Cardiac septum (tissue), 1 donor: ENCODE measurements around the gene XPC. TPM values are rescaled to one million over a fixed set of nuclear protein-coding genes. Genes with fewer than 3 reads are reported as not detected.
"Not testable (repeated sequence)": the region's sequence is repeated elsewhere in the genome, so short reads cannot be mapped to it uniquely, and the experiment has no call there.

ENCODE experiments used
- DNase-seq: peaks from one replicate; pipeline ENCODE4 v3.0.0-alpha.2; 2020; ENCODE audit warnings: low spot score
- intact Hi-C: fragments of 100-400 bp; cut with DNase I; formaldehyde crosslinking; loops from one replicate; pipeline ENCODE4 v1.14.0; 2022
- long read RNA-seq: library from polyadenylated mRNA; unstranded; transcript quantifications from one replicate; pipeline ENCODE4 v2.0.0, GENCODE V29; 2021
- total RNA-seq: library from RNA; stranded (reverse); fragmentation: NEBNext Ultra II Directional; extraction: Animal tissue kit (Norgen Biotek cat#: 25700); gene quantifications from one replicate; pipeline ENCODE4 v1.2.1, GENCODE V29; 2021
- donor health status: DM: no; HTN: no; CAD: no.

The XPC gene
- 16.7 TPM for total RNA-seq
- long read RNA-seq, transcript XPC-201 (16 exons, 3,832 nt): major isoform, 13 of 40 reads
- long read RNA-seq, partial matches to known transcripts: 21 of 40 reads
- long read RNA-seq, other reads (novel, unspliced or antisense): 6 of 40 reads

DNA sequence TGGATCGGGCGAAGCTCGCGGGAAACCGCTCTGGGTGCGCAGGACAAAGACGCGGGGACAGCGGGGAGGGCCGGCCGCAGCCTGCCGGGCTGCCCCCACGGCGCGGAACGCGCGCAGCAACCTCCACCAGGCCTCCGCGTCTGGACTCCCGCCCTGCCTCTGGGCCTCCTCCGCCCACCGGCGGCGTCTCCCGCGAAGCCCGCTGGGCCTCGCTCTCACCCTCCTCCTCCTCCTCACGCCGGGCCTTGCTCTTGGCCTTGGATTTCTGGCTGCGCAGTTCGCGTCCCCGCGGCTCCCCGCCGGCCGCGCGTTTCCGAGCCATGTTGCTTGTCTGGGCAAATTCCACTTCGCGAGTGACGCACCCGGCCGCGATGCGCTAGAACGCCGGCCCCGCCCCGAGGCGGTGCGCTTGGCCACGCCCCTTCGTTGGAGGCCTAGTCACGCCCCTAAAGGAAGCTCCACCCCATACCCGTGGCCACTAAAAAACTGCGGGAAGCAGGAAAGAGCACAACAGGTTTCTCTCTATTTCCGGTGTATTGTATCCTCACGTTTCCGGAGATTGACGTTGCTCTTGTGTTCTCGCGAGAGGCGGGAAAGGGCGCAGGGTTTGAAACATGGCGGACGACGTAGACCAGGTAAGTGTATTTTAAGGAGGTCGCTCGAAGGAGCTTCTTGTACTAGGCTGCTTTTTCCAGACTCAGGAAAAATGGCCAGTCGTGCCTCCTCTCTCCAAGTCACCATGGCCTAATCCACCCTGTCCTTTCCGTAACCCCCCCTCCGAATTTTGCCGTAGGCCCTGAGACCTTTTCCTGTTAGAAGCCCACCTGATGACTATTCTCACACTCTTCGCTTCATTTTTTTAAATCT is at the start of gene XPC, which contains the start of gene LSM3:
TSS of gene XPC (minus strand) at position 355 of the 867 bp plus-strand sequence. CDS start at position 322, 33 bp downstream.
TSS of gene LSM3 (plus strand) at position 571 of the 867 bp plus-strand sequence. CDS start at position 615, 44 bp downstream.
- intact Hi-C loops: loop anchor here (1.0 to 5.0 kb wide), 3 partner anchors 34 to 474 kb away; partner anchors contain the start of genes CCDC174 and TMEM43

DNA sequence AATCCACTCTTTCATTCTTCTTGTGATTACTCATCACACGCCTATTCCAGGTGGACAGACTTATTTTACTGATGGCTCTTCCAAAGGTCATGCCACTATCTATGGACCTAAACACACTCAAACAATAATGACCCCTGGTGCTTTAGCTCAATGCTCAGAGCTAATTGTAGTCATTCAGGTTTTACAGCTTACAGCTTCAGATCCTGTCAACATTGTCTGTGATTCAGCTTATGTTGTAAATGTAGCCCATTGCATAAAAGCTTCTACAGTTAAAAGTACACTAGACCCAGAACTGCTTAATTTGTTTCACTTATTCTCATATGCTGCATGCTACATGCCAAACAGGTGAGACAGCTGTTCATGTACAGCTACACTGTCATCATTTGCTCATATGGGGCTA is 49.5 kb upstream of the XPC start:
- intact Hi-C loops: no loop called here
- no peak for DNase-seq

More for the DNA sequence above, at the start of gene XPC, which contains the start of gene LSM3:
- DNase-seq: peak; percentile 99

DNA sequence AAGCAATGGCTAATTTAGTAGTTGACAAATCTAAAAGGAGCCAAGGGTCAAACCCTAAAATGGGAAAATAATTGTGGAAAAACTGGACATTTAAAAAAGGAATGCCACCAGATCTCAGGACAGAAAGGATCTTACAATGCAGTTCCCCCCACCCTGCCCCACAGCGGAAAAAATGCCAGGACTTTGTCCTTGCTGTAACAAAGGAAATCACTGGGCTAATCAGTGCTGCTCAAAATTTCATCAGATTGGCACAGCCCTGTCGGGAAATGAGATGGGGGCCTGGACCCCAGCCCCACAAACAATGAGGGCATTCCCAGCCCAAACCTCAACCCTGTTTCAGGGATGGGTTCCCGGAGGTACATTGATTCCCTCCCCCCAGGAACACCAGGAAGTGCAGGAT is 48.0 kb upstream of the XPC start:
- intact Hi-C loops: not testable (repeated sequence)
- DNase-seq: peak; percentile 19

DNA sequence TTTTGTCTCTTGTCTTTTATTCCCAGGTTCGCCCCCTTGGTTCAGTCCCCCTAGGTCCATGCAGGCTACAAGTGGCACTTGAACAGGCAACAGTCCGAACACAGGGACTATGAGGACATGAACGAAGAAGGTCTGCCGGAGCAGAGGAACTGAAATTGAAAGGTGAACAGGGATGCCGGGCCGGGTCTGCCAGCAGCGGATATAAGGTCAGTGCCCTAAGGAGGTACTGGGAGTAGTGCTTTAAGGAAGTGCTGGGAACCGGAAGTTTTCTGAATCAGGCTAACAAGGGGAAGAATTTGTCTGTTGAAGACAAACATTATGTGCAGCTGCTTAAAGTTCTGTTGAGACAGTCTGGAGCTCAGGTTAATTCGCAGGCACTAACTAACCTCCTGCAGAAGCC is 47.0 kb upstream of the XPC start:
- intact Hi-C loops: no loop called here
- no peak for DNase-seq

DNA sequence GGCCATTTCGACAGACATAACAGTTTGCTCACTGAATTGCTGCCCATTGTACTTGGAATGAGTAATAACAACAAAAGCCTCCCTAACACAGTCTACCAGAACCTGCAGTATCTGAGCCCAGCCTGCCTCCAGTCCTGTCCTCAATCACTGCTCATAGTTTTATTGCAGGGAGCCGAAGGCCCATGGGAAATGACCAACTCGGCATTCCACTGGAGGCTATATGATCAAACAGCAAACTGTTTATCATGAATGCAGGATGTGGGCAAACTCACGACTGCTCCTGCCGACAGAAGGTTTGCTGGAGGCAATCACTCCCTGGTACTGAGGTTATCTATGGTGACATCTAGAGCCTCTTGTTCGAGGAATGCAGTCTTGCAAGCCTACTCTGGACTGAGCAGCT is 46.5 kb upstream of the XPC start:
- intact Hi-C loops: no loop called here
- no peak for DNase-seq

DNA sequence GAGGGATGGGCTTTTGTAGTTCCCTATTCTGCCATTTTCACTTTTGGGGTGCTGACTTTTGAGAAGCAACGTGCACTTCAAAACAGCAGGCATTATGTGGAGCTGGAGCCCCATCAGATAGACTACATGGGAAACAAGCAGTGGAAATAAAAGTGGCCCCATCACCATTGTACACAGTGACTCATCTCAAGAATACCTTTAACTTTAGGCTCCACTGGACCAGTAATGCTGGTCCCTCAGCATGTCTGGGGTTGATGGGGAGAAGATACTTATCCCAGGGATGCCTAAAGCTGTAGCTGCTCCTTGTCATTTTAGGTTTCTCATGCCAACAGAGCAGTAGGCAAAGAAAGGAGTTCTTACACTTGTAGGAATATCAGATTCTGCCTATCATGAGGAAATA is 45.2 kb upstream of the XPC start:
- DNase-seq: no peak
- intact Hi-C loops: no loop called here

DNA sequence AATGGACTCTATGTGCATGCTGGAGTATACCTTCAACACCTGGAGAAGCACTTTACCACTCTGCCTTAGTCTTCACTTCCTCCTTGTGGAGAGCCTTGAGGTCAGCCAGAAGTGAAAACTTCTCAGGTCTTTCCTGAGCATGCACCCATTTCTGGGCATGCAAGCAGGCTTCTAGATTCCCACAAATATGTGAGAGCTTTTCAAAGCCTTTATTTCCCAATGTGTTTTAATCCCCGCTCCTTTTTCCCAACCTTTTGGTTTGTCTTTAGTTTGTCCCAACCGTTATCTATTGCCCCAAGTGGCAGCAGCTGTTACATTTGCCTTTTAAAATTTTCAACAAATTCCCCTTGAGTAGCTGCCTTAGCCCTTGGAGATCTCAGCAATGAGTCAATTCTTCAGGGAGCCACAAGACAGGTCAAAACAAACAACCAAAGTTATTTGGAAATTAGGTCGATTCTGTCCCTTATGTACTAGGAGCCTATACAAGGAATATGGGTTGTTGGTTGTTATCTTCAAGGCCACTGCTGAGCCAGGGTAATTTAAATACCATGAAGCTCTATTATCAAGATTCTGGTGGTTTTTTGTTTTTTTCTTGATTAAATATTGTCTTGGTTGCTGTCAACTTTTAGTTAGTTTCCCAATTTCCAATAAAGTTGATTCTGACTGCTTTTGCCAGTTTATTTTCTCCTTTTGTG is 44.6 kb upstream of the XPC start:
- DNase-seq: no peak
- intact Hi-C loops: no loop called here

DNA sequence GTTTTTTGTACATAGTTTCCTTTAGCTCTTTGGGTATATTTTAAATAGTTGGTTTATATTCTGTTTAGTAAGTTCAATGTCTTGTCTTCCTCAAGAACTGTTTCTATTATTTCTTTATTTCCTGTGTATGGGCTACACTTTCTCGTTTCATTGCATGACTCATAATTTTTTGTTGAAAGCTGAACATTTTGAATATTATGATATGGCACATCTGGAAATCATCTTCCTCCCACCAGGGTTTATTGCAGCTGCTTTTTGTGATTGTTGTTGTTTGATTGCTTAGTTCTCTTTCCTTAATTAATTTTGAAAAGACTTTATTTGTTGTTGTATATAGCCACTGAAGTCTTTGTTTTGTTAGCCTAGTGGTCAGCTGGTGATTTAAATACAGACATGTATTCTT is 44.1 kb upstream of the XPC start:
- DNase-seq: no peak
- intact Hi-C loops: no loop called here

DNA sequence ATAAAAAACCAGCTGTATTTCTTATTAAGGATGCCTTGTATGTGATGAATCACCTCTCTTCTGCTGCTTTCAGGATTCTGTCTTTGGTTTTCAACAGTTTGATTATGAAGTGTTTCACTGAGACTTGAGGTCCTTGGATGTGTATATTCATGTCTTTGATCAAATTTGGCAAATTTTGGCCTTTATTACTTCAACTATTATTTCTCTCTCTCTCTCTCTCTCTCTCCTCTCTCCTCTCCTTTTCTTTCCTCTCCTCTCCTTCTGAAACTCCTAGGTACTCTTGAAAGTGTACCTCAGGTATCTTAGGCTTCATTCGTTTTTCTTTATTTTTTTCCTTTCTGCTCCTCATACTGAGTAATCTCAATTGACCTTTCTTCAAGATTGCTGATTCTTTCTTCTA is 43.5 kb upstream of the XPC start:
- intact Hi-C loops: no loop called here
- no peak for DNase-seq

DNA sequence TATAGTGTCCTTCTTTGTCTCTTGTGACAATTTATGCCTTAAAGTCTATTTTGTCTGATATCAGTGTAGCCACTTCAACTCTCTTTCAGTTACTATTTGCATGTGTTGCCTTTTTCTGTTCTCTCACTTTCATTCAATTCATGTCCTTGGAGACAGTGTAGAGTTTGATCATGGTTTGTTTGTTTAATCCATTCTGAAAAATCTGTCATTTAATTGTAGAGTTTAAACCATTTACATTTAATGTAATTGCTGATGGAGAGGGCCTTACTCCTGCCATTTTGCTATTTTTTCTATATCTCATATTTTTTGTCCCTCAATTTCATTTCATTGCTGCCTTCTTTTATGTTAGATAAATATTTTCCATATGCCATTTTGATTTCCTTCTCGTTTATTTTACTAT is 42.5 kb upstream of the XPC start:
- DNase-seq: no peak
- intact Hi-C loops: no loop called here

DNA sequence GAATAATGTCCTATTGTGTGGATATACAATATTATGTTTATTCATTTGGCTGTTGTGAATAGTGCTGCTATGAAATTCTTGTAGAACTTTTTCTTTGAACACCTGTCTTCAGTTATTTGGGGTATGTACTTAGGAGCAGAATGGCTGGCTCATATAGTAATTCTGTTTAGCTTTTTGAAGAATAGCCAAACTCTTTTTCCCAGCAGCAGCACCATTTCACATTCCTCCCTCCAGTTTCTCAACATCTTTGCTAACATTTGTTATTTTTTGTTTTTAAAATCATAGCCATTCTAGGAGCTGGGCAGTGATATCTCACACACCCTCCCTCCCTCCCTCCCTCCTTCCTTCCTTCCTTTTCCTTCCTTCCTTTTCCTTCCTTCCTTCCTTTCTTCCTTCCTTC is 40.0 kb upstream of the XPC start:
- intact Hi-C loops: no loop called here
- DNase-seq: no peak

DNA sequence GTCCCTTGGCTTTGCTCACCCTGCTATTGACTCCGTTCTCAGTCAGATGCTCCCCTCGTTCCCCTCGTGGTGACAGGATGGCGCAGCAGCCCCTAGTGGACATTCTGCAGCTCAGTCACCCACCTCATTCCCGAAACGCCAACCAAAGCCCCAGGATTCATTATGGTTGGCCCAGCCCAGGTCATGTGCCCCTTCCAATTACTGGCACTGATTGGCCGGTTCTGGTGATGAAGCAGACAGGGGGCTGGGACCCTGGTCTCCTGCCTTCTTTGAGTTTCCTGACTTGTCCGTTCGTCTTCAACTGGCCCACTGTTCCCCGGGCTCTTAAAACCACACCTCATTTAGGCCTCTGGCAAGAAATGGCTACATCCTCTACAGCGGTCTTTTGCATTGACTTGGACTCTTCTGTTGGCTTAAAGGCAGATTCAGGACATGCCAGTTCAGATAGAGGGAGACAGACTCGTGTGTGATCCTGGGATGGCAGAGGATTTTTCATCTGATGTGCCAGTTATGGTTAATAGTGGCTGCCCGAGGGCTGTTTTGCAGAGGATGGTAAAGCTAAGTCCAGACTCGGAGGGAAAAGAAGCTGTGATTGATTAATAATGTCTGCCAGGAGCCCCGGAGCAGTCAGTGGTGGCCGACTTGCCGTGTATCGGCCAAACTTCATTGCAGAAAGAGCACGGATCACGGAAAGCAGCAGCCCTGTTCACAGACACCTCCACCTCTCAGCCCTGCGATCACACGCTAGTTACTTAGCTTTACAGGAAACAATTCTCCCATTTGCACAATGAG is 38.1 kb upstream of the XPC start:
- intact Hi-C loops: no loop called here
- peak; percentile 85 for DNase-seq

DNA sequence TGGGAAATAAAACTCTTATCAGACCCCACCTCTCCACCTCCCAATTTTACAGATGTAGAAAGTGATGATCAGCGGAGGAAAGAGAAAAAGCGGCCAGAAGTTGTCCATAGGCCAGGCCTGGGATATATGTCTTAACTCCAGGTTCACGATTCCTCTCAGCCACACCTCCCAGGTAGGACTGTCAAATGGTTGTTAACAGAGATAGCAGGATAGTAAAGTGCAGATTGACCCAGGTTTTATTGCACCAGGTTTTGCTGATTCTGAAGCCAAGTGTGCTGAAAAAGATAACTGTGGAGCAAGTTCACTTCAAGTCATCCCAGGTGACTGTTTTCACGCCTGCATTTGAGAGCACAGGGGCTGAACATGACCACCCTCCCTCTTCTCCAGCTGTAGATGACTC is 36.4 kb upstream of the XPC start:
- DNase-seq: no peak
- intact Hi-C loops: no loop called here

DNA sequence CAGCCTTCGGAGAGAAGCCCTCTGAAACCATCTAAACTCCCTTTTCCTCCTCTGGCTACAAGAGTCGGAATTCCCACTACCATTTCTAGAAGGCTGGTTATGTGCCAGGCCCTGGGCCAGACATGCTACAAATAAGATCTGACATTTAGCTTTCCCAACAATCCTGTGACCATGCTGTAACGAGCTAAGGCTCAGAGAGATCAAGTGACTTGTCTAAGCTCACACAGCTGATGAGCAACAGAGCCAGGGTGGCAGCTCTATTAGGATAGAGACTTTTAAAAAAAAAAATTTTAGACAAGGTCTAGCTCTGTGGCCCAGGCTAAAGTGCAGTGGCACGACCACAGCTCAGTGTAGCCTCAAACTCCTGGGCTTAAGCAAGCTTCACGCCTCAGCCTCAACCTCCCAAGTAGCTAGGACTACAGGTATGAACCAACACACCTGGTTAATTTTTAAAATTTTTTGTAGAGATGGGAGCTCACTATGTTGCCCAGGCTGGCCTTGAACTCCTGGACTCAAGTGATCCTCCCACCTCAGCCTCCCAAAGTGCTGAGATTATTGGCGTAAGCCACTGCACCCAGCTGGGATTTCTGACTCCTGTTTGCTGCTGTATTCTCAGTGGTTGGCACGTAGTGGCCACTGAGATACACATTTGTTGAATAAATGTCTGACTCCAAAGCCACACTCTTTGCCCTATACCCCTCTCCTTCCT is 34.8 kb upstream of the XPC start:
- intact Hi-C loops: no loop called here
- DNase-seq: no peak

DNA sequence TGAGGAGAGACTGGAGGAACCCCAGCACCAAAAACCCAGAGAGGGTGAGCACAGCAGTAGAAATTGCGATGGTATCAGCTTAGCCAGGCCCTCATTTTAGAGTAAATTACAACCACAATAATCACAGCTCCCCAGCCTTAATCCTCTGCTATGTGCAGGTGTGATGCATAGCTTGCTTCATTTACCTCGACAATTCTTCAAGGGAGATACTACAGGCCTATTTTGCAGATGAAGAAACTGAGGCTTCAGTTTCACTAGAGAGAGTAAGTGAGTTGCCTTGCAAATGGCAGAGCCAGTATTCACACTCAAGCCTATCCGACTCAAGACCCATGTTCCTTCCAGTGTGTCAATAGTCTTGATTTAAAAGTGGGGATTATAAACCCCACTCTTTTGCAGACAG is 33.6 kb upstream of the XPC start:
- intact Hi-C loops: no loop called here
- DNase-seq: no peak

DNA sequence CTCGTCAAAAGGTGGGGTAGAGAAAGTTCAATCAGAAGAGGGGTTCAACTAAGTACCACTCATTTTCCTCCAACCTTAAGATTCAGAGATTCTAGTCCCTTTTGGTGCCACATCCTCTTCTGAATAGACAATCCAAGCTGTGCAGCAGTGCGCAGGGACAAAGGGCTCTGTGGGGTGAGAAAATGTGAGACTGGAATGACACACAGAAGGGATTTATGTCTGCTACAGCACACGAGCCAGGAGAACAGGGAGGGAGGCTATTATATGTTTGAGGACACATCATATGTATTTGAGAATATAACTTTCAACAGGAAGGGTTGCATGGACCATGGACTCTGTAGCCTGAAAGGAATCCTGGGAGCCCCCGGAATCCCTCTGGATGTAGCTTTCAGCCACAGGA is 33.2 kb upstream of the XPC start:
- DNase-seq: no peak
- intact Hi-C loops: no loop called here

DNA sequence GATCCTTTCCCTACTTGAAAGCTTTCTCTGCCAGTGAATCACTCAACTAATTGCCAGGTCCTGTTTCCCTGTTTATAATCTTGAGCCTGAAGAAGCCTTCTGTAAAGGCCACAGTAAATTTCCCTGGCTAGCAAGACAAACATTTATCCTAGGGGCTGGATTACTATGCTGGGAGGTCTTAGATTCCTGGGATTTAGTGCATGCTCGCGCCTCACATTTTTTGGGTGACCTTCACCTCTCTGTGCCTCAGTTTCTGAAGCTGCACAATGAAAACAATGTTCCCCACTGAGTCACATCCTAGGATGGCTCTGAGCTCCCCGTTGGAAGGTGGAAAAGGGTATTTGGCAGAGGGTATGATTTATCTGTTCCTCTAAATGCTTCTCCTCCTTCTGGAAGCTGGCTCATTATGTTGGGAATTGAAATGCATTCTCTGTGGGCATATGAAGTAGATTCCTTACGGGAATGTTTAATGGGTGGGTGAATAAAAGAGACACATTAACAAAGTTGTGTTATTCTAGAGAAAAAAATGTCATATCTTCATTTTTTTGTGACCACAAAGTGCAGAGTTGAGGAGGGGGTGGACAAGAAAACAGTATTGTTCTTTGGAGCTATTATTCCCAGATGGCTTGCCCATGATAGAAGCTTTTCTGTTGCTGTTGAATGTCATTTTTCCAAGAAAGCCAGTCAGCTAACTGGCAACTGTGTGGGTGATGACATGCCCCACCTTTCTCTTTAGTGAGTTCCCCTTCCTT is 32.6 kb upstream of the XPC start:
- intact Hi-C loops: no loop called here
- no peak for DNase-seq

DNA sequence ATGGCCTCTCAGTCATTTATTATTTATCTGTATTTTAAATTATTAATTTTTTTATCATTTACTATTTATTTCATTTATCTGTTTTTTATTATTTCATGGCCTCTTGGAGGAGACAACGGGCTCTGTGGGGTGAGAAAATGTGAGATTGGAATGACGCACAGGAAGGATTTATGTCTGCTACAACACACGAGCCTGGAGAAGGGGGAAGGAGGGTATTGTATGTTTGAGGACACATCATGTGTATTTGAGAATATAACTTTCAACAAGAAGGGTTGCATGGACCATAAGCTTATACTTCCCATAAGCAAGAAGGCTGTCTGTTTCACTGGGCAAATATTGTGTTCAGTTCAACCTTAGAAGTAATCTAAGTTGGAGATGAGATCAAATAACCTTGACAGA is 31.9 kb upstream of the XPC start:
- no peak for DNase-seq
- intact Hi-C loops: no loop called here
